OCI-LY1 (cell line): ENCODE measurements around the gene NF2.

Source experiments
- CTCF ChIP-seq: fragments of 200-600 bp; sonication (generic), shearing (Covaris generic); IDR thresholded peaks from 2 replicates; pipeline ENCODE4 v1.5.1; 2017; ENCODE audit warnings: mild to moderate bottlenecking, antibody characterized with exemption, low read length, moderate library complexity, mixed read lengths
- EZH2 ChIP-seq: fragments of 200-600 bp; sonication (generic), shearing (Covaris generic); IDR thresholded peaks from 2 replicates; pipeline ENCODE4 v1.8.0; 2017; ENCODE audit warnings: borderline replicate concordance, mixed run types, mild to moderate bottlenecking, antibody characterized with exemption, low read length, moderate library complexity, mixed read lengths

DNA sequence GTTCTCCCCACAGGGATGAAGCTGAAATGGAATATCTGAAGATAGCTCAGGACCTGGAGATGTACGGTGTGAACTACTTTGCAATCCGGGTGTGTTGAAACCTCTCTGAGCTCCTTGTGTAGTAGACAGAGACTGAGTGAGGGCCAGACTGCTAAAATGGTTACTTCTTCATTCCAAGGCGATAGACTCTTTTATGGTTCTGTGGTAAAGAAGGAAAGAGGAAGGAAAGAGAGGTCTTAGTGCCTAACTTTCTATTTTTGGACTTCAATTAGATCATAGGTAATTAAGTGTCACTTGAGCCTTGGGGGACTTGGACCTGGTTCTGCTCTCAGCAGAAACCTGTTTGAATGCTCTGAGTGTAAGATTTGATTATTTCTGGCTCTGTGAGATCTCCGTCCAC lies 54.7 kb downstream of the NF2 start:
- no peak for TF ChIP-seq EZH2
- no peak for TF ChIP-seq CTCF
